ENCODE data around the gene BPIFA2. TPM values are rescaled to one million over a fixed set of nuclear protein-coding genes. Genes with fewer than 3 reads are reported as not detected.

Gene BPIFA2
- total and polyA plus RNA-seq, 10 of the 15 experiments (the other 5 are each of a cell fraction or from before 2014, with no cell fraction given) = not detected

GRCh38 chr20:33209789-33210188 lies 41.8 kb downstream of the BPIFA2 start:
- ATAC-seq = peak; percentile 47; the same call in 2 of the 3 replicates

More at GRCh38 chr20:33209789-33210188, 41.8 kb downstream of the BPIFA2 start:
- no peaks in the 10 kb centered on the region for H3K9me3 ChIP-seq (replicated peaks; ENCODE audit: control insufficient read depth, insufficient read depth, low read length)
- ChIA-PET POLR2A (no interaction called here), SMC1A (ENCODE audit: uncharacterized antibody, unreplicated experiment) (no interaction called here), CTCF (no interaction called here), RAD21 (ENCODE audit: unreplicated experiment) (no interaction called here)
- in situ Hi-C loops (cut with MboI) (no loop called here), intact Hi-C loops (cut with micrococcal nuclease; ENCODE audit: unreplicated experiment) (loop anchor here (5.0 kb wide), 3 partner anchors 47 to 307 kb away; no protein-coding TSS in a partner anchor)
- no peak overlapping the region for H3K4me2 ChIP-seq (ENCODE audit: control insufficient read depth, insufficient read depth)
- 0 out of 2 replicates have a peak, but pooled peaks cover 4% of the 10 kb centered on the region for H4K20me1 ChIP-seq (ENCODE audit: control insufficient read depth, insufficient read depth)
- no peak overlapping the region for H3K27ac ChIP-seq (ENCODE audit: control insufficient read depth, insufficient read depth)
- no peak overlapping the region for H2AFZ ChIP-seq (ENCODE audit: control insufficient read depth, low read depth, low read length)
- no TSS peak for BruUV-seq (replicated peaks)
- WGBS (ENCODE audit: insufficient coverage, insufficient replicate concordance, low lambda C conversion rate, missing lambda C conversion rate) = 24% methylated on average over 13 of the region's 13 CpGs
- no peaks in the 10 kb centered on the region for H3K4me1 ChIP-seq (ENCODE audit: control insufficient read depth, insufficient read depth, low read length)
- no peaks in the 10 kb centered on the region for H3K36me3 ChIP-seq (ENCODE audit: control insufficient read depth in 2 of 2, insufficient read depth in 2 of 2, low read length in 1 of 2)
- H3K79me2 ChIP-seq (ENCODE audit: control insufficient read depth, insufficient read depth, low read length) = no peaks in the 10 kb centered on the region
- FAIRE-seq (no peak), DNase-seq (ENCODE audit: low read depth, low spot score) (no peak)
- H3K9ac ChIP-seq (ENCODE audit: control insufficient read depth, insufficient read depth, low read length) = no peak overlapping the region
- 0 out of 2 replicates have a peak, but pooled peaks have one; percentile 29 for TF ChIP-seq CHD2 (IDR thresholded peaks at IDR 0.05; ENCODE audit: borderline replicate concordance, low read depth, low read length)
- TF ChIP-seq REST (IDR thresholded peaks at IDR 0.05; ENCODE audit: low read depth, low read length) = peak; percentile 97
- TF ChIP-seq ELK1 (IDR thresholded peaks at IDR 0.05; ENCODE audit: low read depth, low read length) = no peak
- H3K4me3 ChIP-seq = no peak overlapping the region
- peaks cover 0 to 1% of the 10 kb centered on the region in 2 experiments; a peak in 1 of 4 replicates for H3K27me3 ChIP-seq (replicated peaks in 1 of 2; ENCODE audit: control insufficient read depth in 2 of 2, insufficient read depth in 2 of 2, low read length in 1 of 2)
